Prostate gland (tissue), 2 donors: ENCODE results near the gene WFDC10B.

Experiments
- CTCF ChIP-seq, 4 experiments: fragments of 200-600 bp in 2 of 4; fragments of 450-650 bp in 2 of 4; sonication (generic) in 2 of 4; IDR thresholded peaks; 1 replicate in 3 of 4; 2 replicates in 1 of 4; pipeline ENCODE4 v1.5.1; 2016 to 2019; ENCODE audit warnings: antibody characterized with exemption in 4 of 4, mild to moderate bottlenecking in 2 of 4, moderate library complexity in 2 of 4
- POLR2A ChIP-seq: fragments of 450-650 bp; IDR thresholded peaks from one replicate; pipeline ENCODE4 v1.6.1; 2016; ENCODE audit warnings: antibody characterized with exemption, mild to moderate bottlenecking

GRCh38 chr20:45751721-45752120, 46.9 kb upstream of the WFDC10B start:
- TF ChIP-seq CTCF (IDR thresholded peaks at IDR 0.05) (no peak), POLR2A (no peak)
